Measurements from ENCODE around the gene IQSEC1.

The IQSEC1 gene

GRCh38 chr3:12963922-12964701 is 109.1 kb downstream of the IQSEC1 start:
- no peak for TF ChIP-seq POLR2A (IDR thresholded peaks at IDR 0.05; ENCODE audit: low read depth, low read length)
- FAIRE-seq = no peak
- DNase-seq (ENCODE audit: insufficient read length, low spot score) = no peak

GRCh38 chr3:12963231-12963896 is 109.9 kb downstream of the IQSEC1 start:
- no peak for TF ChIP-seq POLR2A (IDR thresholded peaks at IDR 0.05; ENCODE audit: low read depth, low read length)
- FAIRE-seq (no peak), DNase-seq (ENCODE audit: insufficient read length, low spot score) (no peak)

GRCh38 chr3:12962292-12962691 is 110.9 kb downstream of the IQSEC1 start:
- no peak for TF ChIP-seq POLR2A (IDR thresholded peaks at IDR 0.05; ENCODE audit: low read depth, low read length)
- FAIRE-seq = no peak
- DNase-seq (ENCODE audit: insufficient read length, low spot score) = no peak

GRCh38 chr3:12961697-12962036 is 111.6 kb downstream of the IQSEC1 start:
- TF ChIP-seq POLR2A (IDR thresholded peaks at IDR 0.05; ENCODE audit: low read depth, low read length) = no peak
- FAIRE-seq (no peak), DNase-seq (ENCODE audit: insufficient read length, low spot score) (no peak)

- no peak for TF ChIP-seq POLR2A (IDR thresholded peaks at IDR 0.05; ENCODE audit: low read depth, low read length)
- no peak for FAIRE-seq
- DNase-seq (ENCODE audit: insufficient read length, low spot score) = no peak
Measured at GRCh38 chr3:12961007-12961696, 112.1 kb downstream of the IQSEC1 start.

GRCh38 chr3:12960497-12960896 is 112.7 kb downstream of the IQSEC1 start:
- no peak for FAIRE-seq
- TF ChIP-seq POLR2A (IDR thresholded peaks at IDR 0.05; ENCODE audit: low read depth, low read length) = no peak
- no peak for DNase-seq (ENCODE audit: insufficient read length, low spot score)

GRCh38 chr3:12959838-12960378 is 113.3 kb downstream of the IQSEC1 start:
- FAIRE-seq = no peak
- no peak for TF ChIP-seq POLR2A (IDR thresholded peaks at IDR 0.05; ENCODE audit: low read depth, low read length)

DNA sequence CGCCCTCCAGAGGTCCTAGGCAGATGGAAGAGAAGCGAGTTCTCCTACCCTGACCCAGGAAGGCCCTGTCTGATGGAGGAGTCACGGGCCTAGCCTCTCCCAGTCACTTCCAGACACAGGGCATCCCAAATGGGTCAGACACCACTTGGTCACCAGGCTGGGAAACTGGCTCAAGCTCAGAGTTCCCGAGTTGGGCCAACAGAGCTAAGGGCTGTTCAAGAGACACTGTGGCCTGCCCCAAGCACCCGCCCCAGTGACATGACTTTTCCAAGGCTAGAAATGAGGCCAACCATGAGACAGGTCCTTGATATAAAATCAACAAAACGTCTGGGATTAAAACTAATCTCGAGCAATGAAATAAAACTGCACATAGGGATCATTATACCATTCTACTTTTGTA is 113.8 kb downstream of the IQSEC1 start:
- no peak for TF ChIP-seq POLR2A (IDR thresholded peaks at IDR 0.05; ENCODE audit: low read depth, low read length)
- no peak for DNase-seq (ENCODE audit: insufficient read length, low spot score)
- FAIRE-seq = no peak

More at GRCh38 chr3:12959838-12960378, 113.3 kb downstream of the IQSEC1 start:
- no peak for DNase-seq (ENCODE audit: insufficient read length, low spot score)

GRCh38 chr3:12957824-12958792 is 115.1 kb downstream of the IQSEC1 start:
- DNase-seq (ENCODE audit: insufficient read length, low spot score) = no peak
- no peak for FAIRE-seq
- no peak for TF ChIP-seq POLR2A (IDR thresholded peaks at IDR 0.05; ENCODE audit: low read depth, low read length)

DNA sequence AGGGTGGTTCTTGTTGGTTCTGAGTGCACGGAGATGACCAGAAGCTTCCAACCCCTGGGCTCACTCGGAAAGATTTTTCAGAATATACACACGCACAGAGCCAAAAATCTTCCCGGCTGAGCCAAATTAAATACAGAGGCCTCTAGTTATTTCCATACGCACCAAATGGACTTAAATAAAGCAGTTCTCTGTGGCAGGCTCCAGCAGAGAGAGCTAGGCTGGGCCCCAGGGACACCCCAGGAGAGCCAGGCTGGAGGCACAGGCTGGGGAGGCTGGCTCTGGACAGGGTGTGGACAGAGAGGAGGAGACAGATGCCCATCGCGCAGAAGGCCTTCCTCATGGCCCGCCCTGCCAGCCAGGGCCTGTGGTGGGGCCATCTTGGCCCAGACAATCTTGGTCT is 115.9 kb downstream of the IQSEC1 start:
- FAIRE-seq (no peak), DNase-seq (ENCODE audit: insufficient read length, low spot score) (no peak)
- TF ChIP-seq POLR2A (IDR thresholded peaks at IDR 0.05; ENCODE audit: low read depth, low read length) = no peak

GRCh38 chr3:12956316-12956660 is 116.9 kb downstream of the IQSEC1 start:
- no peak for TF ChIP-seq POLR2A (IDR thresholded peaks at IDR 0.05; ENCODE audit: low read depth, low read length)
- FAIRE-seq (no peak), DNase-seq (ENCODE audit: insufficient read length, low spot score) (no peak)

DNA sequence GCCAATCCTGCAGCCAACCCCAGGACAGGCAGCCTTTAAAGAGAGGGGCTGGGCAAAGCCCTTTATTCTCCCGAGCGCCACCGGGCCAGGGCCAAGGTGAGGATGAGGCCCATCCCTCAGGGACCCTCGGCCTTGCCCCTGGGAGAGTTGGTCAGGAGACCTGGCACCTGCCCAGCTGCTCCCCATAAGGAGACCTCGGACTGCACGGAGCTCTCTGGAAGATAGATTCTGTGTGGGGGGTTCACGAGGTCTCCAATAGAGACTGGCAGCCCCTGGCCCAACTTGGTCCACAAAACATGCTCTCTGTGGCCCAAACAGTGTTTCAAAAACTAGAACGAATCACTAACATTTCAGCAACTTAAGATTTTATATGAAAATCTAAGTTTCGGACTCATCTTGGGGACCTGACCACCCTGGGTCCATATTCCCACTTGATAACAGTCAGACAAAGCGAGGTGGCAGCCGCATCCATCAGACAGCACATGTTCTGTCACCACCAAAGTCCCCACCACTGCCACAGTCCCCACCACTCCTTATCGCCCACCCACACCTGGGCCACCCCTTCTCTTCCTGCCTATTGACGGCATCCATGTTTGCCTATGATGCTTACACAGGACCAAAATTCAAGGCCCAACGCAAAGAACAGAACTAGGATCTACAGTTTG is 117.4 kb downstream of the IQSEC1 start:
- FAIRE-seq = no peak
- TF ChIP-seq POLR2A (IDR thresholded peaks at IDR 0.05; ENCODE audit: low read depth, low read length) = no peak
- DNase-seq (ENCODE audit: insufficient read length, low spot score) = no peak

Measured in H54 (cell line).